SK-N-MC (cell line): ENCODE results near the gene RELN.

Source experiments
- EZH2 ChIP-seq: fragments of 200-600 bp; sonication (generic); IDR thresholded peaks from one replicate; pipeline ENCODE4 v1.6.1; 2017; ENCODE audit warnings: antibody characterized with exemption
- POLR2AphosphoS5 ChIP-seq: IDR thresholded peaks from 2 replicates; pipeline ENCODE4 v1.6.1; 2012; ENCODE audit warnings: mild to moderate bottlenecking, low read depth, low read length, borderline replicate concordance

- TF ChIP-seq POLR2AphosphoS5, result no peak
- TF ChIP-seq EZH2, result no peak
These were observed 197.6 kb downstream of the RELN start for GRCh38 chr7:103791894-103792293.
